GM23248 (cell line): ENCODE data around the gene ADPRH.

Experiments used
- EZH2 ChIP-seq: fragments of 200-600 bp; sonication (generic); IDR thresholded peaks from 2 replicates; pipeline ENCODE4 v1.6.1; 2018; ENCODE audit warnings: antibody characterized with exemption, mild to moderate bottlenecking; ENCODE audit not compliant: insufficient read depth, poor library complexity, severe bottlenecking
- EZH2phosphoT487 ChIP-seq: fragments of 200-600 bp; sonication (generic); IDR thresholded peaks from 2 replicates; pipeline ENCODE4 v1.6.1; 2018; ENCODE audit warnings: antibody characterized with exemption, moderate library complexity, mild to moderate bottlenecking, low read depth; ENCODE audit not compliant: insufficient read depth

DNA sequence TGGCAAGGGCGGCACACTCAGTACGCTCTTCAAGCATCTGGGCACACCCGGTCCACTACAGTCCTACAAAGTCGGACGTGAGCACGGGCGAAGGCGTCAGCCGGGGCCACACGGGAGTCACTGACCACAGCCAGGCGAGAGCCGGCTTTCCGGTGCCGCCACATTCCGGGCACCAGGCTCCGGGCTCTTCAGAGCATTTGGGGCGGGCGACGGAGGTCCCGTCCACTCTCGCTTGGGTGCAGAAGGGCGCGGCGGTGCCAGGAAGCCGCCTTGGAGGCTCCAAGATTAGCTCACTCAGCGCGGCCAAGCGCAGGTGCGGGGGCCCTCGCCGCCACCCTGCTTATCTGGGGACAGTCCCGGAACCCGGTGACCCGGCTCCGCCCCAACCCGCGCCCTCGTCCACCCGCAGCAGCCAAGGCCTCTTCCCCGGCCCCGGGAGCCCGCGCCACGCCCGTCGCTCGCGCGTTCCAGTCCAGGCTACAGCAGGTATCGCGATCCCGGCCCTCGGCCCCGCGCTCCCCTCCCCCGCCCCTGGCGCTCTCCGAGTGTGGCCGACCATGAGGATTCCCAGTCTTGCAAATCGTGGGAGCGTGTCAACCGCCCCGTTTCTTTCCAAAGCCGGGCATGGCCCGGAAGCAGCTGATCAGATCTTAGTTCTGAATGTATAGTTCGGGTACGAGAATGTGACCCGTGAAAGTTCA lies at the start of gene ADPRH:
- no peak for TF ChIP-seq EZH2
- TF ChIP-seq EZH2phosphoT487: no peak
